ENCODE measurements around the gene FNDC8.

DNA sequence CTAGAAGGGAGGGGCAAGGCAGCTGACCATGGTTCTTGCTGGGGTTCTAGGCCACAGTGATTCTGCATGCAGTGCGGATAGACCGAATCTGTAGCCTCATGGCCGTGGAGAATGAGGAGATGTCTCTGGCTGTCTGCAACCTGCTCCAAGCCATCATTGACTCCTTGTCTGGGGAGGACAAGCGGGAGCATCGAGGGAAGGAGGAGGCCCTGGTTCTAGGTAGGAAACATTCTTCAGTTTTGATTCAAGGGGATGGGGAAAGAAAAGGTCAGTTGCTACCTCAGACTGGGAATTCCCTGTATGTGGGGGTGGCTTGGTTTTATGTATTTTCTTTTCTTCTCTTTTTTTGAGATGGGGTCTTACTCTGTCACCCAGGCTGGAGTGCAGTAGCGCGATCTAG, 33.8 kb downstream of the FNDC8 start:
- TF ChIP-seq, protein P1, sequence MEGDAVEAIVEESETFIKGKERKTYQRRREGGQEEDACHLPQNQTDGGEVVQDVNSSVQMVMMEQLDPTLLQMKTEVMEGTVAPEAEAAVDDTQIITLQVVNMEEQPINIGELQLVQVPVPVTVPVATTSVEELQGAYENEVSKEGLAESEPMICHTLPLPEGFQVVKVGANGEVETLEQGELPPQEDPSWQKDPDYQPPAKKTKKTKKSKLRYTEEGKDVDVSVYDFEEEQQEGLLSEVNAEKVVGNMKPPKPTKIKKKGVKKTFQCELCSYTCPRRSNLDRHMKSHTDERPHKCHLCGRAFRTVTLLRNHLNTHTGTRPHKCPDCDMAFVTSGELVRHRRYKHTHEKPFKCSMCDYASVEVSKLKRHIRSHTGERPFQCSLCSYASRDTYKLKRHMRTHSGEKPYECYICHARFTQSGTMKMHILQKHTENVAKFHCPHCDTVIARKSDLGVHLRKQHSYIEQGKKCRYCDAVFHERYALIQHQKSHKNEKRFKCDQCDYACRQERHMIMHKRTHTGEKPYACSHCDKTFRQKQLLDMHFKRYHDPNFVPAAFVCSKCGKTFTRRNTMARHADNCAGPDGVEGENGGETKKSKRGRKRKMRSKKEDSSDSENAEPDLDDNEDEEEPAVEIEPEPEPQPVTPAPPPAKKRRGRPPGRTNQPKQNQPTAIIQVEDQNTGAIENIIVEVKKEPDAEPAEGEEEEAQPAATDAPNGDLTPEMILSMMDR (IDR thresholded peaks at IDR 0.05): no peak
- TF ChIP-seq POLR2A (IDR thresholded peaks at IDR 0.05): no peak
